Erythroblast (primary cell): ENCODE measurements around the gene ZC3H7A.

Source experiments
- GATA1 ChIP-seq: IDR thresholded peaks from 2 replicates; pipeline ENCODE4 v1.6.1; 2011; ENCODE audit warnings: low read depth, mild to moderate bottlenecking, control low read depth, low read length, moderate library complexity
- POLR2A ChIP-seq: IDR thresholded peaks from 2 replicates; pipeline ENCODE4 v1.6.1; 2011; ENCODE audit warnings: mild to moderate bottlenecking, low read length

GRCh38 chr16:11833951-11834695 lies 37.1 kb upstream of the ZC3H7A start:
- TF ChIP-seq POLR2A (no peak), GATA1 (no peak)
